ENCODE results near the gene EIF3K. TPM values are rescaled to one million over a fixed set of nuclear protein-coding genes. Genes with fewer than 3 reads are reported as not detected.
"Not testable (repeated sequence)": the region's sequence is repeated elsewhere in the genome, so short reads cannot be mapped to it uniquely, and the experiment has no call there.

EIF3K gene
- polyA plus RNA-seq, 1 experiment: 357 TPM

DNA sequence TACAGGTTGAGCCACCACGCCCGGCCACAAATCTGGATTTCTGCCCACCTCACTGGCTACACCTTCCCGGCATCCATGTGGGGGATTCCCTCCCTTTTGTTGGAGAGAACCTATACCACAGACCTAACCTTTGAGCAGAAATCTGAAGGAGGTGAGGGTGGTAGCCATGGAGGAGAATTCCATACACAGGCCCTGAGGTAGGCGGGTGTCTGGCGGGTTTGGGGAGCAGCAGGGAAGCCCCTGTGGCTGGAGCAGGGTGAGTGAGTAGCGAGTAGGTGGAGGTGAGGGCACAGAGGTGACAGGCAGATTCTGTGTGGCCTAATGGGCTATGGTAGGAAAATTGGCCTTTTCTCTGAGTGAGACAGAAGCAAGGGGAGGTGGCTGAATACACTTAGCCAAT, 10.6 kb downstream of the EIF3K start:
- no peak for DNase-seq (ENCODE audit: low read depth)
- TF ChIP-seq, protein P1, sequence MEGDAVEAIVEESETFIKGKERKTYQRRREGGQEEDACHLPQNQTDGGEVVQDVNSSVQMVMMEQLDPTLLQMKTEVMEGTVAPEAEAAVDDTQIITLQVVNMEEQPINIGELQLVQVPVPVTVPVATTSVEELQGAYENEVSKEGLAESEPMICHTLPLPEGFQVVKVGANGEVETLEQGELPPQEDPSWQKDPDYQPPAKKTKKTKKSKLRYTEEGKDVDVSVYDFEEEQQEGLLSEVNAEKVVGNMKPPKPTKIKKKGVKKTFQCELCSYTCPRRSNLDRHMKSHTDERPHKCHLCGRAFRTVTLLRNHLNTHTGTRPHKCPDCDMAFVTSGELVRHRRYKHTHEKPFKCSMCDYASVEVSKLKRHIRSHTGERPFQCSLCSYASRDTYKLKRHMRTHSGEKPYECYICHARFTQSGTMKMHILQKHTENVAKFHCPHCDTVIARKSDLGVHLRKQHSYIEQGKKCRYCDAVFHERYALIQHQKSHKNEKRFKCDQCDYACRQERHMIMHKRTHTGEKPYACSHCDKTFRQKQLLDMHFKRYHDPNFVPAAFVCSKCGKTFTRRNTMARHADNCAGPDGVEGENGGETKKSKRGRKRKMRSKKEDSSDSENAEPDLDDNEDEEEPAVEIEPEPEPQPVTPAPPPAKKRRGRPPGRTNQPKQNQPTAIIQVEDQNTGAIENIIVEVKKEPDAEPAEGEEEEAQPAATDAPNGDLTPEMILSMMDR (IDR thresholded peaks at IDR 0.05; ENCODE audit: insufficient read depth, low read depth, low read length): no peak
- CTCF ChIA-PET: interaction anchor here (0.8 kb wide), 1 partner anchor 10 kb away, joined by 3 read pairs; no protein-coding TSS in a partner anchor
- Histone ChIP-seq H3K4me3 (ENCODE audit: low read depth, low read length) (no peak overlapping the region), H3K36me3 (ENCODE audit: control insufficient read depth, insufficient read depth, low read length) (peaks cover 23% of the 10 kb centered on the region), H3K27me3 (ENCODE audit: control insufficient read depth, insufficient read depth, low read length) (no peaks in the 10 kb centered on the region)
- POLR2A ChIA-PET: no interaction called here

- POLR2A ChIA-PET; H3K4me3 ChIP-seq (ENCODE audit: low read depth, low read length): not testable (repeated sequence)
- H3K36me3 ChIP-seq (ENCODE audit: control insufficient read depth, insufficient read depth, low read length): peaks cover 22% of the 10 kb centered on the region
Measured at GRCh38 chr19:38631301-38631700, 12.3 kb downstream of the EIF3K start.

DNA sequence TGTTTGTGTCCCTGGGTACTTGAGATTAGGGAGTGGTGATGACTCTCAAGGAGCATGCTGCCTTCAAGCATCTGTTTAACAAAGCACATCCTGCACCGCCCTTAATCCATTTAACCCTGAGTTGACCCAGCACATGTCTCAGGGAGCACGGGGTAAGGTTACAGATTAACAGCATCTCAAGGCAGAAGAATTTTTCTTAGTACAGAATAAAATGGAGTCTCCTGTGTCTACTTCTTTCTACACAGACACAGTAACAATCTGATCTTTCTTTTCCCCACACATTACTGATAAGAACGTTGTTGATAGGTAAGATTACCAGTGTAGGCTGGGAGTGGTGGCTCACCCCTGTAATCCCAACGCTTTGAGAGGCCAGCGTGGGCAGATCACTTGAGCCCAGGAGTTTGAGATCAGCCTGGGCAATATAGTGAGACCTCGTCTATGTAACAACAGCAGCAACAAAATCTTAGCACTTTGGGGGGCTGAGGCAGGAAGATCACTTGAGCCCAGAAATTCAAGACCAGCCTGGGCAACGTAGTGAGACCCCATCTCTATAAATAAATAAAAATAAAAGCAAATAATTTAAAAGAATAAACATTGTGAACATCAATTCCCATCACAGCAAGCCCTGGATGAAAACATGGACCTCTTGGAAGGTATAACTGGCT, 13.0 kb downstream of the EIF3K start:
- H3K4me3 ChIP-seq (ENCODE audit: low read depth, low read length); DNase-seq (ENCODE audit: low read depth); POLR2A ChIA-PET; H3K27me3 ChIP-seq (ENCODE audit: control insufficient read depth, insufficient read depth, low read length): not testable (repeated sequence)
- H3K36me3 ChIP-seq (ENCODE audit: control insufficient read depth, insufficient read depth, low read length): peaks cover 21% of the 10 kb centered on the region
- CTCF ChIA-PET: interaction anchor here (1.1 to 6.8 kb wide), 2 partner anchors 14 to 229 kb away, joined by 3 to 47 read pairs; partner anchors contain the start of gene FAM98C

More at GRCh38 chr19:38631301-38631700, 12.3 kb downstream of the EIF3K start:
- H3K27me3 ChIP-seq (ENCODE audit: control insufficient read depth, insufficient read depth, low read length); CTCF ChIA-PET; DNase-seq (ENCODE audit: low read depth): not testable (repeated sequence)

DNA sequence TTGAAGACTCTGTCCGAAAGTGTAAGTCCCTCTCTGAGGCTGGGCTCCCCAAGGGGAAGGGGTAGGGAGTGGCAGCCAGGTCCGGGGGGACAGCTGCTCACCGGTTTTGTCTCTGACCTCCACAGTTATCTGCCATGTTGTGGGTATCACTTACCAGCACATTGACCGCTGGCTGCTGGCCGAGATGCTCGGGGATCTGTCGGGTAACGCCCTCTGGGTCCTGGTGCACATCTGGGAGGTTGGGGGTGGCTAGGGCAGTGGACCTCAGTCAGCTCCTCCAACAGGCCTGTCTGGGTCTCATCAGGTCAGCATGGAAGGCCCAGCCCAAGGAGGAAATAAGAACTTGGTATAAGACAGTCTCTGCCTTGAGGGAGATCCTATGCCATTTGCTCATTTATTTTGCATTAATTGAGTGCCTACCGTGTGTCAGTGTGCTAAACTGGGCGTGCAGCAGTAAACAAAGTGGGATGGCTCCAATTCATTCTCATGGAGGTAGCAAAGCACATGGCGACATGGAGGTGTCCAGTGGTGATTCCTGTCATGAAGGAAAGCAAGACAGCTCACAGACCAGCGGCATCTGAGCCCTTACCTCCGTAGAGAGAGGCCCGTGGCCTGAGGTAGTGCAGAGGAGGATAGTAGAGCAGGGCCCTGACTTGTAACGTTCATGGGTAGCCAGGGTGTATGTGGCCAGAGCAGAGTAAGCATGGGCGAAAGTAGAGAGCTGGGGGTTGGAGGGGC, 13.7 kb downstream of the EIF3K start:
- no peak for DNase-seq (ENCODE audit: low read depth)
- ChIA-PET POLR2A (no interaction called here), CTCF (interaction anchor here (1.1 to 6.8 kb wide), 4 partner anchors 14 to 229 kb away, joined by 3 to 47 read pairs (median 6); partner anchors contain the start of genes EIF3K and FAM98C)
- Histone ChIP-seq H3K27me3 (ENCODE audit: control insufficient read depth, insufficient read depth, low read length) (no peaks in the 10 kb centered on the region), H3K36me3 (ENCODE audit: control insufficient read depth, insufficient read depth, low read length) (peaks cover 20% of the 10 kb centered on the region), H3K4me3 (ENCODE audit: low read depth, low read length) (no peak overlapping the region)
- TF ChIP-seq, protein P1 (IDR thresholded peaks at IDR 0.05; ENCODE audit: insufficient read depth, low read depth, low read length): no peak

- no peaks in the 10 kb centered on the region for H3K27me3 ChIP-seq (ENCODE audit: control insufficient read depth, insufficient read depth, low read length)
- CTCF ChIA-PET: interaction anchor here (0.6 to 6.8 kb wide), 34 partner anchors 8 to 564 kb away, joined by 3 to 49 read pairs (median 4); partner anchors contain the start of genes ACTN4, EIF3K, FAM98C and NFKBIB
- peaks cover 13% of the 10 kb centered on the region for H3K36me3 ChIP-seq (ENCODE audit: control insufficient read depth, insufficient read depth, low read length)
- POLR2A ChIA-PET: interaction anchor here (0.7 kb wide), 1 partner anchor 248 kb away, joined by 4 read pairs; no protein-coding TSS in a partner anchor
- TF ChIP-seq, protein P1 (IDR thresholded peaks at IDR 0.05; ENCODE audit: insufficient read depth, low read depth, low read length): peak; percentile 94
- no peak overlapping the region for H3K4me3 ChIP-seq (ENCODE audit: low read depth, low read length)
- no peak for DNase-seq (ENCODE audit: low read depth)
Measured at GRCh38 chr19:38634757-38635482, 15.9 kb downstream of the EIF3K start.

All from BJ (cell line).